B cell (primary cell): ENCODE results near the gene BCAS4.

Source experiments
- CTCF ChIP-seq: fragments of 200-600 bp; IDR thresholded peaks from one replicate; pipeline ENCODE4 v1.8.0; 2022; ENCODE audit warnings: antibody characterized with exemption, mild to moderate bottlenecking
- EZH2 ChIP-seq: IDR thresholded peaks from 2 replicates; pipeline ENCODE4 v1.6.1; 2012; ENCODE audit warnings: borderline replicate concordance, low read depth, mild to moderate bottlenecking, moderate library complexity, low read length; ENCODE audit not compliant: insufficient read depth, poor library complexity, severe bottlenecking

GRCh38 chr20:50817776-50818172, 22.9 kb downstream of the BCAS4 start:
- TF ChIP-seq CTCF (no peak), EZH2 (no peak)
